Cardiac muscle cell (in vitro differentiated cells and primary cell): ENCODE data around the gene LRRC7. TPM values are rescaled to one million over a fixed set of nuclear protein-coding genes. Genes with fewer than 3 reads are reported as not detected.
A peak's percentile ranks its signal among the peaks of the same experiment; 100 is the strongest.

ENCODE experiments used
- DNase-seq, 2 donors: peaks; one replicate each; pipeline versions ENCODE4 v3.0.0 to v3.0.0-alpha.2; 2010 to 2017; ENCODE audit warnings: low read depth in 1 of 2, low spot score in 1 of 2
- H3K27ac ChIP-seq: fragments of 200-600 bp; sonication (generic); 2 replicates; pipeline ENCODE4 v1.5.1; 2016
- H3K27me3 ChIP-seq: fragments of 200-600 bp; sonication (generic); 2 replicates; pipeline ENCODE4 v1.6.0; 2016; ENCODE audit warnings: control low read depth
- H3K36me3 ChIP-seq: fragments of 200-600 bp; sonication (generic); 2 replicates; pipeline ENCODE4 v1.5.1; 2016; ENCODE audit warnings: control low read depth
- H3K4me1 ChIP-seq: fragments of 200-600 bp; sonication (generic); 2 replicates; pipeline ENCODE4 v1.8.1; 2017; ENCODE audit warnings: low read depth, mild to moderate bottlenecking, mixed run types
- H3K4me3 ChIP-seq: fragments of 200-600 bp; sonication (generic); 2 replicates; pipeline ENCODE4 v1.5.1; 2016; ENCODE audit warnings: mild to moderate bottlenecking
- H3K9me3 ChIP-seq: fragments of 200-600 bp; sonication (generic); 2 replicates; pipeline ENCODE4 v1.5.1; 2017; ENCODE audit warnings: low read depth, mild to moderate bottlenecking, control low read depth
- CTCF ChIP-seq: IDR thresholded peaks from 2 replicates; pipeline ENCODE4 v1.5.1; 2012; ENCODE audit warnings: low read depth, mild to moderate bottlenecking, low read length
- polyA plus RNA-seq: library from polyadenylated mRNA; unstranded; fragments of >200 nt; fragmentation: Nextera tagmentation; extraction: Ambion mirVana; gene quantifications from 2 replicates; pipeline ENCODE4 v1.2.1, GENCODE V29; 2016
- total RNA-seq: library from RNA; depleted of rRNA; stranded (reverse); fragments of >200 nt; gene quantifications from 2 replicates; pipeline ENCODE4 v1.2.3, GENCODE V29; 2016

LRRC7 gene
- total and polyA plus RNA-seq, 2 experiments from 2014 or later, result 0.09 TPM; not detected in 1

GRCh38 chr1:69765951-69766350 lies 198.2 kb downstream of the LRRC7 start:
- H3K27ac ChIP-seq, result no peak overlapping the region
- TF ChIP-seq CTCF, result no peak
- peak in 1 of 2 donors; percentile 14 for DNase-seq
- H3K36me3 ChIP-seq, result no peaks in the 10 kb centered on the region
- H3K27me3 ChIP-seq, result no peaks in the 10 kb centered on the region
- H3K4me3 ChIP-seq, result no peak overlapping the region
- no peaks in the 10 kb centered on the region for H3K4me1 ChIP-seq
- H3K9me3 ChIP-seq, result no peaks in the 10 kb centered on the region

GRCh38 chr1:69766431-69767180 lies 198.9 kb downstream of the LRRC7 start:
- DNase-seq, result peak in 1 of 2 donors; percentile 1
- Histone ChIP-seq H3K27ac (no peak overlapping the region), H3K36me3 (no peaks in the 10 kb centered on the region), H3K4me3 (no peak overlapping the region), H3K4me1 (no peaks in the 10 kb centered on the region), H3K9me3 (no peaks in the 10 kb centered on the region), H3K27me3 (no peaks in the 10 kb centered on the region)
- no peak for TF ChIP-seq CTCF

GRCh38 chr1:69776555-69776954 lies 208.8 kb downstream of the LRRC7 start:
- TF ChIP-seq CTCF, result no peak
- H3K27me3 ChIP-seq, result peaks cover 3% of the 10 kb centered on the region
- no peak overlapping the region for H3K27ac ChIP-seq

GRCh38 chr1:69777423-69777822 lies 209.7 kb downstream of the LRRC7 start:
- no peak overlapping the region for H3K4me3 ChIP-seq
- peaks cover 3% of the 10 kb centered on the region for H3K27me3 ChIP-seq
- no peaks in the 10 kb centered on the region for H3K4me1 ChIP-seq
- H3K9me3 ChIP-seq, result no peaks in the 10 kb centered on the region
- no peak for DNase-seq
- H3K36me3 ChIP-seq, result no peaks in the 10 kb centered on the region
- TF ChIP-seq CTCF, result no peak
- no peak overlapping the region for H3K27ac ChIP-seq

More at GRCh38 chr1:69776555-69776954, 208.8 kb downstream of the LRRC7 start:
- no peak overlapping the region for H3K4me3 ChIP-seq
- no peaks in the 10 kb centered on the region for H3K36me3 ChIP-seq
- no peak for DNase-seq
- no peaks in the 10 kb centered on the region for H3K9me3 ChIP-seq
- H3K4me1 ChIP-seq, result no peaks in the 10 kb centered on the region

GRCh38 chr1:69777971-69778370 lies 210.2 kb downstream of the LRRC7 start:
- no peak for TF ChIP-seq CTCF
- H3K9me3 ChIP-seq, result no peaks in the 10 kb centered on the region
- H3K4me3 ChIP-seq, result no peak overlapping the region
- H3K27ac ChIP-seq, result no peak overlapping the region
- H3K27me3 ChIP-seq, result peaks cover 3% of the 10 kb centered on the region
- H3K4me1 ChIP-seq, result no peaks in the 10 kb centered on the region
- H3K36me3 ChIP-seq, result no peaks in the 10 kb centered on the region
- no peak for DNase-seq
